NT2/D1 (cell line): ENCODE measurements around the gene FGF1.

Experiments
- SUZ12 ChIP-seq: IDR thresholded peaks from 2 replicates; pipeline ENCODE4 v1.6.1; 2011; ENCODE audit not compliant: insufficient read length, insufficient read depth; ENCODE audit errors: extremely low read depth
- YY1 ChIP-seq: IDR thresholded peaks from 2 replicates; pipeline ENCODE4 v1.6.1; 2011; ENCODE audit not compliant: insufficient read length, insufficient read depth
- ZNF274 ChIP-seq: IDR thresholded peaks from 2 replicates; pipeline ENCODE4 v1.6.1; 2011; ENCODE audit warnings: mild to moderate bottlenecking, low read depth, low read length

DNA sequence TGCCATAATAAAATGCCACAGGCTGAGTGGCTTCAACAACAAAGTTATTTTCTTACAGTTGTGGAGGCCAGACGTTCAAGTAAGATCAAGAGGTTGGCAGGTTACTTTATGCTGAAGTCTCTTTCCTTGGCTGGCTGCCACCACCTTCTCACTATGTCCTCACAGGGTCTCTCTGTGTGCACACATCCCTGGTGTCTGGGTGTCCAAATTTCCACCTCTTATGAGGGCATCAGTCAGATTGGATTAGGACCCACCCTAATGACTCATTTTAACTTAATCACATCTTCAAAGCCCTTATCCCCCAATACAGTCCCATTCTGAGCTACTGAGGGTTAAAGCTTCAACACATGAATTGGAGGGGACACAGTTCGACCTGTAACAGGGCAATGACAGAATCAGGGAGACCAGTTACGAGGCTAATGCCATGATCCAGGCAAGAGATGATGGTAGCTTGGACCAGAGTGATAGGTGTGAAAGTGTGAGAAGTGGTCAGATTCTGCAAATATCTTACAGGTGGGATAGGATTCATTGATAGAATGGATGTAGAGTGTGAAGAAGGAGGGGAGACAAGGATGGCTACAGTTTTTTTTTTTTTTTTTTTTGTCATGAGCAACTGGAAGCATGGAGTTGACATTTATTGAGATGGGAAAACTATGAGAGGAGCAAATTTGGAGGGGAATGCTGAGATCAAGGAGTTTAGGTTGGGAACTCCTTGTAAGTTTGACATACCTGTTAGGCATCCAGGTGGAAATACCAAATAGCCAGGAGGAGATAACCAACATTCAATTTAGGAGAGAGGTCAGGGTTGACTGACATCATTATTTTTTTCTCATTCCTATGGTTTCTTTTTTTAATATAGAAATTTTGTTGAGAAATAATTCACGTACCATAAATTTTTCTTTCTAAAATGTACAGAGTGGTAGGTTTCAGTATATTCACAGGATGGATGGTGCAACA is 39.6 kb upstream of the FGF1 start:
- no peak for TF ChIP-seq YY1
- TF ChIP-seq ZNF274: no peak
- TF ChIP-seq SUZ12: no peak
